HEK293 (cell line): ENCODE results near the gene NPTN.

Experiments used
- CTCF ChIA-PET: fragments of 350-600 bp; formaldehyde crosslinking; extraction: SDS; loops from one replicate; lab custom pipeline; 2021; ENCODE audit warnings: antibody characterized with exemption; lab: Yijun Ruan, JAX
- POLR2A ChIA-PET: fragments of 300-600 bp; formaldehyde crosslinking; extraction: SDS; loops from one replicate; lab custom pipeline; 2020; ENCODE audit warnings: antibody characterized with exemption, inconsistent platforms; lab: Yijun Ruan, JAX
- H3K27ac ChIP-seq: fragments of 200-500 bp; sonication (Bioruptor generic); 2 replicates; pipeline ENCODE4 v1.5.1; 2014; ENCODE audit warnings: low read depth, low read length, control low read depth, inconsistent platforms; ENCODE audit errors: extremely low read depth
- H3K36me3 ChIP-seq, 2 experiments: fragments of 200-500 bp in 1 of 2; sonication (Bioruptor generic) in 1 of 2; 1 replicate in 1 of 2; 2 replicates in 1 of 2; pipeline ENCODE4 v1.5.1; 2014 to 2017; ENCODE audit warnings: inconsistent platforms in 2 of 2, low read length in 2 of 2; ENCODE audit not compliant: control insufficient read depth in 2 of 2, insufficient read depth in 1 of 2
- H3K4me1 ChIP-seq: fragments of 200-500 bp; sonication (Bioruptor generic); 2 replicates; pipeline ENCODE4 v1.5.1; 2014; ENCODE audit warnings: mild to moderate bottlenecking, low read length, inconsistent platforms; ENCODE audit not compliant: control insufficient read depth, insufficient read depth
- H3K4me3 ChIP-seq: 2 replicates; pipeline ENCODE4 v1.5.1; 2011; ENCODE audit warnings: low read depth, mild to moderate bottlenecking, control low read depth, low read length, moderate library complexity
- H3K9me3 ChIP-seq: fragments of 200-500 bp; sonication (Bioruptor generic); 2 replicates; pipeline ENCODE4 v1.5.1; 2014; ENCODE audit warnings: low read depth, low read length, inconsistent platforms; ENCODE audit not compliant: control insufficient read depth, insufficient read depth
- FEZF1 ChIP-seq: fragments of 450-650 bp; formaldehyde crosslinking; IDR thresholded peaks from 2 replicates; pipeline ENCODE4 v1.5.1; 2016; ENCODE audit warnings: missing biosample characterization, missing genetic modification characterization
- GLIS1 ChIP-seq: fragments of 450-650 bp; formaldehyde crosslinking; IDR thresholded peaks from 2 replicates; pipeline ENCODE4 v1.5.1; 2016; ENCODE audit warnings: missing biosample characterization, missing genetic modification characterization
- IKZF3 ChIP-seq: fragments of 450-650 bp; IDR thresholded peaks from 2 replicates; pipeline ENCODE4 v1.5.0; 2018; ENCODE audit warnings: missing biosample characterization, mild to moderate bottlenecking, missing genetic modification characterization, moderate library complexity
- MZF1 ChIP-seq: fragments of 450-650 bp; formaldehyde crosslinking; IDR thresholded peaks from 2 replicates; pipeline ENCODE4 v1.5.1; 2017; ENCODE audit warnings: missing biosample characterization, missing genetic modification characterization, borderline replicate concordance
- OVOL3 ChIP-seq: fragments of 450-650 bp; formaldehyde crosslinking; IDR thresholded peaks from 2 replicates; pipeline ENCODE4 v1.5.1; 2016; ENCODE audit warnings: missing biosample characterization, missing genetic modification characterization
- SCRT2 ChIP-seq: fragments of 450-650 bp; formaldehyde crosslinking; IDR thresholded peaks from 2 replicates; pipeline ENCODE4 v1.5.1; 2016; ENCODE audit warnings: missing biosample characterization, missing genetic modification characterization
- SETDB1 ChIP-seq: IDR thresholded peaks from one replicate; pipeline ENCODE4 v1.6.1; 2017; ENCODE audit warnings: mild to moderate bottlenecking, low read length, moderate library complexity, mixed read lengths; ENCODE audit not compliant: insufficient read length
- ZBTB11 ChIP-seq: fragments of 450-650 bp; formaldehyde crosslinking; conservative IDR thresholded peaks from 2 replicates; pipeline ENCODE4 v1.5.1; 2016; ENCODE audit warnings: low read depth, missing biosample characterization, missing genetic modification characterization
- ZBTB20 ChIP-seq: fragments of 450-650 bp; formaldehyde crosslinking; IDR thresholded peaks from 2 replicates; pipeline ENCODE4 v1.5.1; 2016; ENCODE audit warnings: missing biosample characterization, missing genetic modification characterization
- ZBTB26 ChIP-seq: fragments of 450-650 bp; formaldehyde crosslinking; optimal IDR thresholded peaks from 2 replicates; pipeline ENCODE3; 2016; ENCODE audit warnings: missing biosample characterization, mild to moderate bottlenecking, missing genetic modification characterization
- ZBTB44 ChIP-seq: fragments of 450-650 bp; IDR thresholded peaks from 2 replicates; pipeline ENCODE4 v1.5.1; 2018; ENCODE audit warnings: missing biosample characterization, mild to moderate bottlenecking, missing genetic modification characterization
- ZFP3 ChIP-seq: fragments of 450-650 bp; formaldehyde crosslinking; IDR thresholded peaks from 2 replicates; pipeline ENCODE4 v1.5.1; 2016; ENCODE audit warnings: low read depth, missing biosample characterization, missing genetic modification characterization
- ZNF140 ChIP-seq: fragments of 450-650 bp; formaldehyde crosslinking; IDR thresholded peaks from 2 replicates; pipeline ENCODE4 v1.5.1; 2016; ENCODE audit warnings: missing biosample characterization, missing genetic modification characterization
- ZNF223 ChIP-seq: fragments of 450-650 bp; formaldehyde crosslinking; IDR thresholded peaks from 2 replicates; pipeline ENCODE4 v1.5.1; 2016; ENCODE audit warnings: missing biosample characterization, missing genetic modification characterization
- ZNF239 ChIP-seq: fragments of 450-650 bp; formaldehyde crosslinking; IDR thresholded peaks from 2 replicates; pipeline ENCODE4 v1.5.1; 2016; ENCODE audit warnings: missing biosample characterization, missing genetic modification characterization
- ZNF311 ChIP-seq: fragments of 450-650 bp; formaldehyde crosslinking; IDR thresholded peaks from 2 replicates; pipeline ENCODE4 v1.5.1; 2017; ENCODE audit warnings: missing biosample characterization, missing genetic modification characterization, borderline replicate concordance
- ZNF341 ChIP-seq: fragments of 450-650 bp; formaldehyde crosslinking; IDR thresholded peaks from 2 replicates; pipeline ENCODE4; 2016; ENCODE audit warnings: low read depth, missing biosample characterization, missing genetic modification characterization
- ZNF404 ChIP-seq: fragments of 450-650 bp; formaldehyde crosslinking; IDR thresholded peaks from 2 replicates; pipeline ENCODE4 v1.5.1; 2017; ENCODE audit warnings: missing biosample characterization, missing genetic modification characterization
- ZNF501 ChIP-seq: fragments of 450-650 bp; formaldehyde crosslinking; IDR thresholded peaks from 2 replicates; pipeline ENCODE4 v1.5.1; 2016; ENCODE audit warnings: missing biosample characterization, missing genetic modification characterization
- ZNF521 ChIP-seq: fragments of 450-650 bp; formaldehyde crosslinking; IDR thresholded peaks from 2 replicates; pipeline ENCODE4 v1.5.1; 2017; ENCODE audit warnings: missing biosample characterization, mild to moderate bottlenecking, missing genetic modification characterization
- ZNF639 ChIP-seq: fragments of 450-650 bp; formaldehyde crosslinking; IDR thresholded peaks from 2 replicates; pipeline ENCODE4 v1.5.1; 2016; ENCODE audit warnings: missing biosample characterization, missing genetic modification characterization
- ZNF704 ChIP-seq: fragments of 450-650 bp; formaldehyde crosslinking; IDR thresholded peaks from 2 replicates; pipeline ENCODE4 v1.5.1; 2016; ENCODE audit warnings: missing biosample characterization, missing genetic modification characterization
- ZSCAN16 ChIP-seq: fragments of 450-650 bp; formaldehyde crosslinking; IDR thresholded peaks from 2 replicates; pipeline ENCODE4 v1.5.1; 2016; ENCODE audit warnings: missing biosample characterization, missing genetic modification characterization

Gene NPTN

GRCh38 chr15:73604477-73604876 is 28.7 kb downstream of the NPTN start:
- H3K36me3 ChIP-seq: peaks cover 0 to 5% of the 10 kb centered on the region in 2 experiments; a peak in 1 of 3 replicates
- H3K4me1 ChIP-seq: peaks cover 41% of the 10 kb centered on the region
- ChIA-PET POLR2A (no interaction called here), CTCF (interaction anchor here (0.6 to 5.5 kb wide), 9 partner anchors 8 to 1144 kb away, joined by 3 to 36 read pairs (median 3); no protein-coding TSS in a partner anchor)
- H3K27ac ChIP-seq: no peak overlapping the region
- H3K9me3 ChIP-seq: no peaks in the 10 kb centered on the region
- no peak overlapping the region for H3K4me3 ChIP-seq
- TF ChIP-seq ZNF341 (tag by site-specific recombination) (no peak), ZNF404 (tag by site-specific recombination) (no peak), ZNF311 (tag by site-specific recombination) (no peak), SCRT2 (tag by site-specific recombination) (no peak), IKZF3 (tag by site-specific recombination) (no peak), ZBTB44 (tag by site-specific recombination) (no peak), ZNF521 (no peak), ZNF140 (tag by site-specific recombination) (no peak), ZNF239 (tag by site-specific recombination) (no peak), ZBTB11 (tag by site-specific recombination) (no peak), ZNF501 (tag by site-specific recombination) (no peak), SETDB1 (no peak), ZSCAN16 (tag by site-specific recombination) (no peak), MZF1 (tag by site-specific recombination) (no peak), ZBTB26 (tag by site-specific recombination) (no peak), ZFP3 (tag by site-specific recombination) (no peak), ZBTB20 (tag by site-specific recombination) (no peak)
- TF ChIP-seq, all 188 proteins: peak for 0

GRCh38 chr15:73602992-73603391 is 30.2 kb downstream of the NPTN start:
- POLR2A ChIA-PET: interaction anchor here (1.2 kb wide), 1 partner anchor 29 kb away, joined by 6 read pairs; the partner anchor contains the start of gene NPTN
- CTCF ChIA-PET: interaction anchor here (0.6 to 5.5 kb wide), 5 partner anchors 21 to 46 kb away, joined by 4 to 36 read pairs (median 5); no protein-coding TSS in a partner anchor
- TF ChIP-seq ZNF223 (tag by site-specific recombination) (no peak), GLIS1 (tag by site-specific recombination) (no peak), OVOL3 (tag by site-specific recombination) (no peak), ZNF239 (tag by site-specific recombination) (no peak), ZNF311 (tag by site-specific recombination) (no peak), ZBTB44 (tag by site-specific recombination) (no peak), ZNF639 (tag by site-specific recombination) (no peak), ZNF704 (tag by site-specific recombination) (no peak), FEZF1 (tag by site-specific recombination) (no peak)

More at GRCh38 chr15:73602992-73603391, 30.2 kb downstream of the NPTN start:
- no peak overlapping the region for H3K4me3 ChIP-seq
- H3K27ac ChIP-seq: no peak overlapping the region
- H3K4me1 ChIP-seq: peaks cover 51% of the 10 kb centered on the region
- peaks cover 0 to 5% of the 10 kb centered on the region in 2 experiments; a peak in 1 of 3 replicates for H3K36me3 ChIP-seq
- H3K9me3 ChIP-seq: no peaks in the 10 kb centered on the region
